Measurements from ENCODE around the gene PSMB7. TPM values are rescaled to one million over a fixed set of nuclear protein-coding genes. Genes with fewer than 3 reads are reported as not detected.

PSMB7 gene
- total and polyA plus RNA-seq, 2 of the 13 experiments (the other 11 are each of a cell fraction or from before 2014, with no cell fraction given) = 259 to 291 TPM

DNA sequence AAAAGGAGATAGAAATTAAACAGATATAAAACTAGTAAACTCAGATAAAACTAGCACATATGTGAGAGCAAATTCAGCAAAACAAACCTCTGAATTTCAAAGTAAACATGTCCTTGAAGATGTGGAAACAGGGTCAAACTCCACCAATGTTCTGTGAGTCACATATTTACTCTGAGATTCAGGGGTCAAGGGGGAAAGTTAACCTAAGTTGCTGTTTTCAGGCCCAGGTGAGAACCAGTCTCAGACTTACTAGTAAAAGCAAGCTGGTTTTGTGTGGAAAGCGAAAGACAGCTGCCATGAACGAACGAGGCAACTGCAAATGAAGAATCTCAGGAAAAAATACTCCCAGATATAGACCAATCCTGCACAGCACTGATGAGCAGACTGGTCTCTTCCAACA lies 29.0 kb downstream of the PSMB7 start (continued):
- TF ChIP-seq, protein P1, sequence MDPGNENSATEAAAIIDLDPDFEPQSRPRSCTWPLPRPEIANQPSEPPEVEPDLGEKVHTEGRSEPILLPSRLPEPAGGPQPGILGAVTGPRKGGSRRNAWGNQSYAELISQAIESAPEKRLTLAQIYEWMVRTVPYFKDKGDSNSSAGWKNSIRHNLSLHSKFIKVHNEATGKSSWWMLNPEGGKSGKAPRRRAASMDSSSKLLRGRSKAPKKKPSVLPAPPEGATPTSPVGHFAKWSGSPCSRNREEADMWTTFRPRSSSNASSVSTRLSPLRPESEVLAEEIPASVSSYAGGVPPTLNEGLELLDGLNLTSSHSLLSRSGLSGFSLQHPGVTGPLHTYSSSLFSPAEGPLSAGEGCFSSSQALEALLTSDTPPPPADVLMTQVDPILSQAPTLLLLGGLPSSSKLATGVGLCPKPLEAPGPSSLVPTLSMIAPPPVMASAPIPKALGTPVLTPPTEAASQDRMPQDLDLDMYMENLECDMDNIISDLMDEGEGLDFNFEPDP (CRISPR knock-in tag; conservative IDR thresholded peaks at IDR 0.05) = no peak
- TF ChIP-seq MYC (CRISPR knock-in tag; IDR thresholded peaks at IDR 0.05; ENCODE audit: borderline replicate concordance) (no peak), SAFB2 (CRISPR knock-in tag; IDR thresholded peaks at IDR 0.05; ENCODE audit: borderline replicate concordance, low read depth) (no peak; the same call in 1 of the 2 replicates), HNRNPH1 (optimal IDR thresholded peaks at IDR 0.05; ENCODE audit: low read depth, low read length) (no peak), ARNTL (CRISPR knock-in tag; IDR thresholded peaks at IDR 0.05) (peak; percentile 45; the same call in 1 of the 2 replicates), REXO4 (CRISPR knock-in tag; IDR thresholded peaks at IDR 0.05; ENCODE audit: borderline replicate concordance) (no peak), ZNF33A (CRISPR knock-in tag; IDR thresholded peaks at IDR 0.05; ENCODE audit: borderline replicate concordance) (no peak), PITX1 (CRISPR knock-in tag; IDR thresholded peaks at IDR 0.05) (peak; percentile 99), DPF2 (CRISPR knock-in tag; IDR thresholded peaks at IDR 0.05; ENCODE audit: borderline replicate concordance, low read depth) (peak; percentile 100), TGIF2 (CRISPR knock-in tag; IDR thresholded peaks at IDR 0.05) (peak; percentile 60; the same call in 1 of the 2 replicates), ZNF746 (CRISPR knock-in tag; IDR thresholded peaks at IDR 0.05) (no peak), BHLHE40 (IDR thresholded peaks at IDR 0.05; ENCODE audit: low read length) (no peak), ZNF253 (CRISPR knock-in tag; IDR thresholded peaks at IDR 0.05; ENCODE audit: borderline replicate concordance) (no peak)
- TF ChIP-seq, protein P2, sequence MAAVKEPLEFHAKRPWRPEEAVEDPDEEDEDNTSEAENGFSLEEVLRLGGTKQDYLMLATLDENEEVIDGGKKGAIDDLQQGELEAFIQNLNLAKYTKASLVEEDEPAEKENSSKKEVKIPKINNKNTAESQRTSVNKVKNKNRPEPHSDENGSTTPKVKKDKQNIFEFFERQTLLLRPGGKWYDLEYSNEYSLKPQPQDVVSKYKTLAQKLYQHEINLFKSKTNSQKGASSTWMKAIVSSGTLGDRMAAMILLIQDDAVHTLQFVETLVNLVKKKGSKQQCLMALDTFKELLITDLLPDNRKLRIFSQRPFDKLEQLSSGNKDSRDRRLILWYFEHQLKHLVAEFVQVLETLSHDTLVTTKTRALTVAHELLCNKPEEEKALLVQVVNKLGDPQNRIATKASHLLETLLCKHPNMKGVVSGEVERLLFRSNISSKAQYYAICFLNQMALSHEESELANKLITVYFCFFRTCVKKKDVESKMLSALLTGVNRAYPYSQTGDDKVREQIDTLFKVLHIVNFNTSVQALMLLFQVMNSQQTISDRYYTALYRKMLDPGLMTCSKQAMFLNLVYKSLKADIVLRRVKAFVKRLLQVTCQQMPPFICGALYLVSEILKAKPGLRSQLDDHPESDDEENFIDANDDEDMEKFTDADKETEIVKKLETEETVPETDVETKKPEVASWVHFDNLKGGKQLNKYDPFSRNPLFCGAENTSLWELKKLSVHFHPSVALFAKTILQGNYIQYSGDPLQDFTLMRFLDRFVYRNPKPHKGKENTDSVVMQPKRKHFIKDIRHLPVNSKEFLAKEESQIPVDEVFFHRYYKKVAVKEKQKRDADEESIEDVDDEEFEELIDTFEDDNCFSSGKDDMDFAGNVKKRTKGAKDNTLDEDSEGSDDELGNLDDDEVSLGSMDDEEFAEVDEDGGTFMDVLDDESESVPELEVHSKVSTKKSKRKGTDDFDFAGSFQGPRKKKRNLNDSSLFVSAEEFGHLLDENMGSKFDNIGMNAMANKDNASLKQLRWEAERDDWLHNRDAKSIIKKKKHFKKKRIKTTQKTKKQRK (IDR thresholded peaks at IDR 0.05; ENCODE audit: low read length) = no peak
- TF ChIP-seq, protein P3, sequence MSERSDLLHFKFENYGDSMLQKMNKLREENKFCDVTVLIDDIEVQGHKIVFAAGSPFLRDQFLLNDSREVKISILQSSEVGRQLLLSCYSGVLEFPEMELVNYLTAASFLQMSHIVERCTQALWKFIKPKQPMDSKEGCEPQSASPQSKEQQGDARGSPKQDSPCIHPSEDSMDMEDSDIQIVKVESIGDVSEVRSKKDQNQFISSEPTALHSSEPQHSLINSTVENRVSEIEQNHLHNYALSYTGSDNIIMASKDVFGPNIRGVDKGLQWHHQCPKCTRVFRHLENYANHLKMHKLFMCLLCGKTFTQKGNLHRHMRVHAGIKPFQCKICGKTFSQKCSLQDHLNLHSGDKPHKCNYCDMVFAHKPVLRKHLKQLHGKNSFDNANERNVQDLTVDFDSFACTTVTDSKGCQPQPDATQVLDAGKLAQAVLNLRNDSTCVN (CRISPR knock-in tag; IDR thresholded peaks at IDR 0.05; ENCODE audit: borderline replicate concordance) = 0 out of 2 replicates have a peak, but pooled peaks have one; percentile 29
- TF ChIP-seq, protein P4, sequence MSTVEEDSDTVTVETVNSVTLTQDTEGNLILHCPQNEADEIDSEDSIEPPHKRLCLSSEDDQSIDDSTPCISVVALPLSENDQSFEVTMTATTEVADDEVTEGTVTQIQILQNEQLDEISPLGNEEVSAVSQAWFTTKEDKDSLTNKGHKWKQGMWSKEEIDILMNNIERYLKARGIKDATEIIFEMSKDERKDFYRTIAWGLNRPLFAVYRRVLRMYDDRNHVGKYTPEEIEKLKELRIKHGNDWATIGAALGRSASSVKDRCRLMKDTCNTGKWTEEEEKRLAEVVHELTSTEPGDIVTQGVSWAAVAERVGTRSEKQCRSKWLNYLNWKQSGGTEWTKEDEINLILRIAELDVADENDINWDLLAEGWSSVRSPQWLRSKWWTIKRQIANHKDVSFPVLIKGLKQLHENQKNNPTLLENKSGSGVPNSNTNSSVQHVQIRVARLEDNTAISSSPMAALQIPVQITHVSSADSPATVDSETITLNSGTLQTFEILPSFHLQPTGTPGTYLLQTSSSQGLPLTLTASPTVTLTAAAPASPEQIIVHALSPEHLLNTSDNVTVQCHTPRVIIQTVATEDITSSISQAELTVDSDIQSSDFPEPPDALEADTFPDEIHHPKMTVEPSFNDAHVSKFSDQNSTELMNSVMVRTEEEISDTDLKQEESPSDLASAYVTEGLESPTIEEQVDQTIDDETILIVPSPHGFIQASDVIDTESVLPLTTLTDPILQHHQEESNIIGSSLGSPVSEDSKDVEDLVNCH (CRISPR knock-in tag; IDR thresholded peaks at IDR 0.05) = no peak
- TF ChIP-seq, protein P5, sequence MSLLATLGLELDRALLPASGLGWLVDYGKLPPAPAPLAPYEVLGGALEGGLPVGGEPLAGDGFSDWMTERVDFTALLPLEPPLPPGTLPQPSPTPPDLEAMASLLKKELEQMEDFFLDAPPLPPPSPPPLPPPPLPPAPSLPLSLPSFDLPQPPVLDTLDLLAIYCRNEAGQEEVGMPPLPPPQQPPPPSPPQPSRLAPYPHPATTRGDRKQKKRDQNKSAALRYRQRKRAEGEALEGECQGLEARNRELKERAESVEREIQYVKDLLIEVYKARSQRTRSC (CRISPR knock-in tag; IDR thresholded peaks at IDR 0.05; ENCODE audit: low read depth) = no peak
- TF ChIP-seq, protein P6, sequence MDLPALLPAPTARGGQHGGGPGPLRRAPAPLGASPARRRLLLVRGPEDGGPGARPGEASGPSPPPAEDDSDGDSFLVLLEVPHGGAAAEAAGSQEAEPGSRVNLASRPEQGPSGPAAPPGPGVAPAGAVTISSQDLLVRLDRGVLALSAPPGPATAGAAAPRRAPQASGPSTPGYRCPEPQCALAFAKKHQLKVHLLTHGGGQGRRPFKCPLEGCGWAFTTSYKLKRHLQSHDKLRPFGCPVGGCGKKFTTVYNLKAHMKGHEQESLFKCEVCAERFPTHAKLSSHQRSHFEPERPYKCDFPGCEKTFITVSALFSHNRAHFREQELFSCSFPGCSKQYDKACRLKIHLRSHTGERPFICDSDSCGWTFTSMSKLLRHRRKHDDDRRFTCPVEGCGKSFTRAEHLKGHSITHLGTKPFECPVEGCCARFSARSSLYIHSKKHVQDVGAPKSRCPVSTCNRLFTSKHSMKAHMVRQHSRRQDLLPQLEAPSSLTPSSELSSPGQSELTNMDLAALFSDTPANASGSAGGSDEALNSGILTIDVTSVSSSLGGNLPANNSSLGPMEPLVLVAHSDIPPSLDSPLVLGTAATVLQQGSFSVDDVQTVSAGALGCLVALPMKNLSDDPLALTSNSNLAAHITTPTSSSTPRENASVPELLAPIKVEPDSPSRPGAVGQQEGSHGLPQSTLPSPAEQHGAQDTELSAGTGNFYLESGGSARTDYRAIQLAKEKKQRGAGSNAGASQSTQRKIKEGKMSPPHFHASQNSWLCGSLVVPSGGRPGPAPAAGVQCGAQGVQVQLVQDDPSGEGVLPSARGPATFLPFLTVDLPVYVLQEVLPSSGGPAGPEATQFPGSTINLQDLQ (CRISPR knock-in tag; IDR thresholded peaks at IDR 0.05) = no peak
